Dermis microvascular lymphatic vessel endothelial cell (primary cell): ENCODE results near the gene SH3GLB1. TPM values are rescaled to one million over a fixed set of nuclear protein-coding genes. Genes with fewer than 3 reads are reported as not detected.

ENCODE experiments used
- DNase-seq, 2 donors: peaks; one replicate each; pipeline versions ENCODE4 v3.0.0 to v3.0.0-alpha.2; 2010; ENCODE audit warnings: low read depth in 2 of 2
- total RNA-seq: library from RNA; depleted of rRNA; stranded (reverse); fragments of >200 nt; gene quantifications from 2 replicates; pipeline ENCODE4 v1.2.1, GENCODE V29; 2014

The SH3GLB1 gene
- total RNA-seq, 1 donor from 2014 or later, result 32.9 TPM

DNA sequence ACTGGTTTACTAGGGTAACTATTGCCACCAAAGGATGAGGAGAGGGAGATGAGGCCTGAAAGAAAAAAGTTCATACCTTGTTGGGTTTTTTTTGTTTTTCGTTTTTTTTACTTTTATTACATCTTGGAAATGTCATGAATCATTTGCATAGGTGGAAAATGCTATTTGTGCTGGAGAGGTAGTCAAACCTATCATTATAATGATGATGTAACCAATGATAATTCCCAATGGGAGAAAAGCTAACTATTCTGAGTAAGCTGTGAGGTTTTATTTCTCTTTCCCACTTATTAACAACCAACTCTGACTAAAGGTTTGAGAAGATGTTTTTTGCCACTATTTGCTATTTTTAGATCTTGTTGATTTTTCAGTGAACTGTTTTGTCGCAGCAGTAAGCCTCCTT, 29.0 kb downstream of the SH3GLB1 start:
- DNase-seq, result no peak

GRCh38 chr1:86739648-86740509, 35.5 kb downstream of the SH3GLB1 start:
- peak in 1 of 2 donors; percentile 12 for DNase-seq

DNA sequence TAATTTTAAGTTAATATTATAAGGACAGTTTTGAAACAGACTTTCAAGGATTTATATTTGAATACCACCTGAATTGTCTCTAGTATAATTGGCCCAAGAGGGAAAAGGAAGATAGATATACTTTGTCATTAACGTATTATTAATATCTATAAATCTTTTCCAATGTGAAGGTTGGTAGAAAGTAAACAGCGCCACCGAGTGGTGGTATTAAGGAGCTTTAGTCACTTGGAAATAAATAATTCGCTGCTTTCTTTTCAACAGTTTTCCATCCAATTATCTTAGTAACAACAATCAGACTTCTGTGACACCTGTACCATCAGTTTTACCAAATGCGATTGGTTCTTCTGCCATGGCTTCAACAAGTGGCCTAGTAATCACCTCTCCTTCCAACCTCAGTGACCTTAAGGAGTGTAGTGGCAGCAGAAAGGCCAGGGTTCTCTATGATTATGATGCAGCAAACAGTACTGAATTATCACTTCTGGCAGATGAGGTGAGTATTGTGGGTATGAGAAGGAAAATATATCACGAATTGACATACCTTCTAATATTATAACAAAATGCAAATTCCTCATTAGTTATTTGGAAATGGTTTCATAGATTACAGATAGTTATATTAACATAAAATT, 37.7 kb downstream of the SH3GLB1 start:
- DNase-seq, result peak; percentile 54 to 78

- DNase-seq, result no peak
Observed at GRCh38 chr1:86747304-86747703, 42.9 kb downstream of the SH3GLB1 start.

- no peak for DNase-seq
Observed at GRCh38 chr1:86748622-86749373, 44.4 kb downstream of the SH3GLB1 start.

DNA sequence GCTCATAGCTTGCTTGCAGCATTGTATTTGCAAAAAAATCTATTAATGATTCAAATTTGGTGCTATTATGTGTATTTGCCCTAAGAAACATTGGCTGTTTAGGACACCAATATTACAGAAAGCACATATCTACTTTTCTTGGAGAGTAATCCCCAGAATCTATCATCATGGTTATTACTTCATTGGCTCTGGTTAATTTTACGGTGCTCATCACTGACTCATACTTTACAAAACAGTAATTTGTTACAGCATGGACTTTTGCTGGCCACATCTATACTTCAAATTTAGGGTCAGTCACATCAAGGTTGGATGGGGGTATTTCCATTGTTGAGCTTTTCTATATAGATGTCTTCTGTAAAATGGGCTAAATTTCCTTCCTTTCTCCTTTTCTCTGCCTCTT, 45.7 kb downstream of the SH3GLB1 start:
- no peak for DNase-seq

DNA sequence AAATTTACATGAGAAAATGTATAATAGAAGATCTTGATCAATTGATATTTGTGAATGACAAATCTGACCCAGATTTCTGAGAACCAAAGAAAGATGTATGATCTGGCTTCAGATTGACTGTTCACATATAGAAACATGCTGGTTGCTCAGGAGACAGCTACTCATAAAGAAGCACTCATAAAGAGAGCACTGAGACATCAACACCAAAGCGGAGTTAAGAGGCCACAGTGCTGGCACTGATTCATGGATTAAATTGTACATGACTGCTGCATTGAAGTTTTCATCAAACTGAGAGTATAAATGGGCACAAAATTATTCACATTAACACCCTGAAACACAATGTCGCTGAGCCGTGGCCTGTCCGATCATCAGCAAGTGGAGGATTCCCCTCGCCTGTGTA, 46.2 kb downstream of the SH3GLB1 start:
- DNase-seq, result no peak

DNA sequence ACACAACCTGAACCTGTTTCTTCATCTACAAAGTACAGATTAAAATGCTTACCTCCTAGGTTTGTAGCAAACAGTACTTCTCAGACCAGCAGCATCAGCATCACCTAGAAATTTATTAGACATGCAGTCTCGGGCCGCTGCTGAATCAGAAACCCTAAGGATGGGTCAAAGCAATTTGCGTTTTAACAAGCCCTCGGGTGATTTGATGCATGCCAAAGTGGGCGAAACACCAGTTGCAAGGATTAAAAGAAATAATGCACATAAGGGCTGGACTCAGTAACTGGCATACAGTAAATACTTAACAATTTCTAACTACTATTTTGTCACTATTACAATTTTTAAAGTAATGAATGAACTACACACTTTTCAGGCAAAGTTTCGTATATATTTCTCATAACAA, 47.5 kb downstream of the SH3GLB1 start:
- DNase-seq, result no peak

DNA sequence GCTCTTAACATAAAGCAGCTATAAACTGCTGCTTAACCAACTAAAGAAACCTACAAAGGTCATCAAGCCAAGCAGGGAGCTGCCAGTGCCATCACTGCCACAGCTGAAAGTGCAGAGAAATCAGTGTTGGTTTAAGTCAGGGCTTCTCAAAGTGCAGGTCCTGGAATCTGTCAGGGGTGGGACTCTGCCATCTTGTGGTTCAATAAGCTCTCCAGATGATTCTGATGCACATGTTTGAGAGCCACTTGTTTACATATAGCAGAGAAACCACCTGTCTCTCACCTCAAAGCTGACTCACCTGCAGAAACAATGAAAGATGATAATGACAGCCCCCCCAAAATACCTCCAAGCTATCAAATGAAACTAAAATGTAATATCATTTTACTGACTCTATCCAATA, 49.3 kb downstream of the SH3GLB1 start:
- DNase-seq, result peak in 1 of 2 donors; percentile 31

- no peak for DNase-seq
Observed at GRCh38 chr1:86754265-86754974, 50.0 kb downstream of the SH3GLB1 start.

DNA sequence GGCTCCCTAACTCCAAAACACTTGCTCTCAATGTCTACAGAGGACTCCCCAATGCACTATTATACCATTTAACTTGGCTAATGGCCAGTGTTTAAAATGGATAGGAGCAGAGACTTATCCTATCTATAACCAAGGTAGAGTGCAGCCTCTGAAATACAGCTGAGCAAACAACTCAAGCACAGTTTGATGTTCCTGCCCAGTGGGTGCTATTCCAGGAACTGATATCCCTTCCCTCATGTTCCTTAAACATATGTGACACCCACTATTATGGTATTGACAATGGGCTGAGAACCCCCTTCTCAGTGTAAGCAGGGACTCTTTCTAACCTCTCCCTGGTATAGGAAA, 51.7 kb downstream of the SH3GLB1 start:
- DNase-seq, result no peak

DNA sequence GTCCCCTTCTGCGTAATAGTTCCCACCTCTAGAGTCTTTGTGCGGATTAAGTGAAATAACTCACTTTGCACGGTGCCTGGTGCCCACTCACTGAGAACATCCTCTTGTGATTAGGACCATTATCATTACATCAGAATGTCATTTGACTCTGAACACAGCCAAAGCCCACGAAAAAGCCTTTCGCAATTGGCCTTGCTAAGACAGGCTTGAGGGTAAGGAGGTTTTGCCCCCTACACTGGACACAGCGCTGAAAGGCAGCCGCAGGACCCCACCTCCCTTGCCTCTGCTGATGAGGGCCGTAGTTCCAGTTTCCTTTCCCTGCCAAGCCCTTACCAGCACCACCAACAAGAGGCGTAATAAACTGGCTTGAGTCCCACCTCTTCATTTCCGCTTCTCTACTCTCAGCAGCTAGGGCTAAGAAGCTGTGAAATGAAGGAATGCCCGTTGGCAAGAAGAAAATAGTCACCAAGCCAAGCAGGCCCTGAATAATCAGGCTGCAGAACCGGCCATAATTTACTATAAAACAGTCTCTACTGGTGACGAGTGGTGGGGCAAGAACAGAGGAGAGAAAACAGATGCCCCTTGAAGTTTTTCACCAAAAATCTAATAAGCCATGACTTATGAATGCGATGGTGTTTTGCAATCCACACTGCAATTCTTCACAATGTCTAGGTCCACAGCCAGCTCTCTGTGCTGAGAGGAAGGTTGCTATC, 53.1 kb downstream of the SH3GLB1 start:
- DNase-seq, result peak in 1 of 2 donors; percentile 20

DNA sequence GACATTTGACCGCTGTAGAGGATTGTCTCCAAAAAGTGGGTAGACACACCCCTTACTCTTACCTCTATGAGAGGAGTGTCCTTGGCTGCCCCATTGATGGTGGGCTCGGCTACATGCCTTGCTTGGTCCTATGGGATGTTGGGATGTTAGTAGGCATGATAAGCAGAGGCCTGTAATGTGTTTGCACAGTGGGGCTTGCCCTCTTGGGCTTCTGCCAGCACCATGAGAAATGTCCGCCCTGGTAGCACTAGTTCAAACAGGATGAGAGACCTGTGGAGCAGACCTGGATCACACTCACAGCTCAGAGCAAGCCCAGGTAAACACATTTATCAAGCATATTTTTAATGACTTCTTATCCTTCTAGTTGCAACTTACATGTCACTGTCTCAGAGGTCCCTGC, 54.2 kb downstream of the SH3GLB1 start:
- no peak for DNase-seq

- no peak for DNase-seq
Observed at GRCh38 chr1:86760199-86760598, 55.8 kb downstream of the SH3GLB1 start.

GRCh38 chr1:86762336-86762735, 58.0 kb downstream of the SH3GLB1 start:
- no peak for DNase-seq

DNA sequence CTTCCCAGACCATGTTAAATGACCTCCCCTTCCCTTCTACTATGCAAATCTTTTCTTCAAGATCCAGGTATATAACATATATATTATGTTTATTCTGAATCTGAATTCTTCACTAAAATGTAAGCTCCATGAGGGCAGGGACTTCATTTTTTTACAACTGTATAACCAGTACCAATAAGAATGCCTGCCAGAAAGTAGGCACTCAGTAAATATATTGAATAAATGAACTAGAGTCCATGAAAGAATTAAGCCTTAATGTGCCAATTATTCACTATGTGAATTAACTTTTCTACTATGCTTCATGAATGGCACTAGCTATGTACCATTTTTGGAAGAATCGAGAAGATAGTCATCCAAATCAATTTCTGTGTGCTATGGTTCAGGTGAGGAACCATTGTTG, 60.1 kb downstream of the SH3GLB1 start:
- DNase-seq, result no peak

DNA sequence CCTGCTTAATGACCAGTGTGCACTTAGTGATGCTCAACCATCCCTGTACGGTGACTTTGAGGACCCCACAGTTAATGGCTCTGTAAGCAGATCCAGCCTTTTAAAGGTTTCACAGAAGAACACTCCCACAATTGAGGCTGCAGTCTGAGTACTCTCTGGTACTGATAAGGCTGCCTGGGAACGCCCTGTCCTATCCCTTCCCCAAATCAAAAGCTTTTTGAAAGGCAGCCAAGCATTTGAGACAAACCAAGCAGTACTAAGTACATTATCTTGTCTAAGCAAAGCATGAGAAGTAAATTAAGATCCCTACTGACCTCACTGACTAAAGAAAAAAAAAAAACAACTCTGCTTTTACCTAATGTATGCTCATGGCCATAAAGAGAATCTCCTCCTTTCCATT, 60.7 kb downstream of the SH3GLB1 start:
- no peak for DNase-seq

DNA sequence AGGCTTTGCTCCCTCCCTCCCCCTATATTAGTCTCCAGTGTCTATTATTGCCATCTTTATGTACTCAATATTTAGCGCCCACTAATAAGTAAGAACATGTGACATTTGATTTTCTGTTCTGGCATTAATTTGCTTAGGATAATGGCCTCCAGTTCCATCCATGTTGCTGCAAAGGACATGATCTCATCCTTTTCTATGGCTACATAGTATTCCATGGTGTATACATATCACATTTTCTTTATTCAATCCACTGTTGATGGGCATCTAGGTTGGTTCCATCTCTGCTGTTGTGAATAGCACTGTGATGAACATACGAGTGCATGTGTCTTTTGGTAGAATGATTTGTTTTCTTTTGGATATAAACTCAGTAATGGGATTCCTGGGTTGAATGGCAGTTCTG, 61.3 kb downstream of the SH3GLB1 start:
- no peak for DNase-seq

- no peak for DNase-seq
Observed at GRCh38 chr1:86768554-86768953, 64.2 kb downstream of the SH3GLB1 start.

- DNase-seq, result no peak
Observed at GRCh38 chr1:86769065-86769464, 64.7 kb downstream of the SH3GLB1 start.
